Inflammatory macrophage treated with lipopolysaccharide for 4 hours (primary cell): ENCODE data around the gene PCDHAC1.
"Not testable (repeated sequence)": the region's sequence is repeated elsewhere in the genome, so short reads cannot be mapped to it uniquely, and the experiment has no call there.

Experiments
- DNase-seq: peaks from one replicate; pipeline ENCODE4 v3.0.0-alpha.2; 2020

Gene PCDHAC1, protein sequence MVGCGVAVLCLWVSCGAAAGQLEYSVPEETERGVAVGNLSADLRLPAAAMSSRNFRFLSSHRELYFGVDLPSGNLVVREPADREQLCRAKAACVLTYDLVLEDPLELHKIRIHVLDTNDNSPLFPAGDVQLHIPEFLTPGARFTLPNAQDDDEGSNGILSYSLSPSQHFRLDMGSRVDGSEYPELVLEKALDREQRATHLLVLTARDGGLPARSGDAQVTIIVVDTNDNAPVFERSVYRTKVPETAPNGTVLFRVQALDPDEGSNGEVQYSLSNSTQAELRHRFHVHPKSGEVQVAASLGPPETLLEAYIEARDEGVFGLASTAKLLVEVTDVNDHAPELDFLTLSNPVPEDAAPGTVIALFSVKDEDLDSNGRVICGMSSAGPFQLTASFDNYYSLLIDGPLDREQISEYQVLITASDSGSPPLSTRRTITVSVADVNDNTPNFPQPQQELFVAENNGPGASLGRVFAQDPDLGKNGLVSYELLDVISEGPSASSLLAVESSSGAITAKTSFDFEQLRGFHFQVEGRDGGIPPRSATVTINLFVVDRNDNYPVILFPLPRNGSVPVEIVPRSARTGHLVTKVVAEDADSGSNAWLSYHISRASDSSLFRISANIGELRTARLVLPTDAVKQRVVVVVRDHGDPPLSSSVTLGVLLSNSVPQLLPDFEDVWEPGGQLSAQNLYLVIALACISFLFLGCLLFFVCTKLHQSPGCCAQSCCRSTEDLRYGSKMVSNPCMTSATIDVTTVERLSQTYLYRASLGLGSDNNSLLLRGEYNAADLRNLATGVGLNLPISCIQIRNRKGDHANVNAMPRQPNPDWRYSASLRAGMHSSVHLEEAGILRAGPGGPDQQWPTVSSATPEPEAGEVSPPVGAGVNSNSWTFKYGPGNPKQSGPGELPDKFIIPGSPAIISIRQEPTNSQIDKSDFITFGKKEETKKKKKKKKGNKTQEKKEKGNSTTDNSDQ

DNA sequence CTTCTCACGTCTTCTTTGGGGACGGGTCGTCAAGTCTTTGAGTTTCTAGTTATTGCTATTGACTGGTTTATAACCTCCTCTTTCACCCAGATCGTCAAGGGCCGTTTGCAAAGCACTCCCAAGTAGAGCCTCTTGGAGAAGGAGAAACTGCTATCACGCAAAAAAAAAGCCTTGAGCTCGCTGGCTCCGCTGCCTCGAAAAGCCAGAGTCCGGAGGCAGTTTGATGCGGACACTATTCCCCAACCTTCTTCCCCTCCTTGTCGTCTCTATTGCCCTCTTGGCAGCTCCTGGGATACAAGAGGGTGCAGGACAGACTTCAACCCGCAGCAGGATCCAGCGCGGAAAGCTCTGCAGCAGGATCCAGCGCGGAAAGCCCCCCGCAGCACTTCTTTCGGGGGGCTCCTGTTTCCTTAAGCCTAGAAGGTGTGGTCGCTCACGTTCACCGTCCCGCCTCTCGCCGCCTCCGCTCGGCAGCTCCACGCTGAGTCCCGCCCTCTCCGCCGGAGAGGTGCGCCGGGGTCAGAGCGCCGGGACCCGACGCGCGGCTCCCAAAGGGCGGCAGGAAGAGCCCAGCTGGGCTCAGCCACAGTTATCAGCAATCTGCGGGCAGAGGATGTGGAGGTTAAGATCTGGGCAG is at the start of gene PCDHAC1:
PCDHAC1 (plus strand) TSS at position 494 of the 637 bp plus-strand sequence. CDS start 594 bp downstream, outside the sequence.
- DNase-seq = no peak

- DNase-seq = not testable (repeated sequence)
Observed at GRCh38 chr5:140876541-140877261, 49.4 kb upstream of the PCDHAC1 start.

GRCh38 chr5:140877262-140877581 is 48.9 kb upstream of the PCDHAC1 start:
- DNase-seq = no peak

DNA sequence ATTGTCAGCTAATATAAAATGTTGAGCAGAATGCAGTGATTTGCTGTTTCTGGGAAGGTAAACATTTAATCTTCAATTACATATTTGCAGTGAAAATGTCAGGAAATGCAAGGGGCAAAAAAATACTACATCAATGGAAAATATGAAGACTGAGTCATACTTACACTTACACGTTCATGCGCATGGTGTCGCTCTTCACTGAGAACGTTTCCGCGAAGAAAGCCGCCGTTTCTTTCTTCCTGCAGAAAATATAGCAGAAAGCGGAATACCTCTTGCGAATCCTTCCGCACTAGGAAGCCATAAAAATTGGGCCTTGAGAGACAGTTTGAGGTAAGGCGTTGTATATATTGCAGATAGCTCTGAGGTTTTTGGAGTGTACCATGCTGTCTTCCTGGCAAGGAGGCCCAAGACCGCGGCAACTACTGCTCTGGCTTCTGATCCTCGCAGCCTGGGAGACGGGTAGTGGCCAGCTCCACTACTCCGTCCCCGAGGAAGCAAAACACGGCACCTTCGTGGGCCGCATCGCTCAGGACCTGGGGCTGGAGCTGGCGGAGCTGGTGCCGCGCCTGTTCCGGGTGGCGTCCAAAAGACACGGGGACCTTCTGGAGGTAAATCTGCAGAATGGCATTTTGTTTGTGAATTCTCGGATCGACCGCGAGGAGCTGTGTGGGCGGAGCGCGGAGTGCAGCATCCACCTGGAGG is 44.1 kb upstream of the PCDHAC1 start, which contains the start of gene PCDHA13:
PCDHA13 (plus strand) TSS at position 236 of the 702 bp plus-strand sequence; CDS start at position 381, 145 bp downstream.
- no peak for DNase-seq

DNA sequence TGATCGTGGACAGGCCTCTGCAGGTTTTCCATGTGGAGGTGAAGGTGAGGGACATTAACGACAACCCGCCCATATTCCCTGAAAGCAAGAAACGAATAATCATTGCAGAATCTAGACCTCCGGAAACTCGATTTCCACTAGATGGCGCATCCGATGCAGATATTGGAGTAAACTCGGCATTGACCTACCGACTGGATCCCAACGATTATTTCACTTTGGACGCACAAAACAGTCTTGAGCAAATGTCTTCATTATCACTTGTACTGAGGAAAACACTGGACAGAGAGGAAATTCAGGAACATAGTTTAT is 43.6 kb upstream of the PCDHAC1 start:
- DNase-seq = no peak

DNA sequence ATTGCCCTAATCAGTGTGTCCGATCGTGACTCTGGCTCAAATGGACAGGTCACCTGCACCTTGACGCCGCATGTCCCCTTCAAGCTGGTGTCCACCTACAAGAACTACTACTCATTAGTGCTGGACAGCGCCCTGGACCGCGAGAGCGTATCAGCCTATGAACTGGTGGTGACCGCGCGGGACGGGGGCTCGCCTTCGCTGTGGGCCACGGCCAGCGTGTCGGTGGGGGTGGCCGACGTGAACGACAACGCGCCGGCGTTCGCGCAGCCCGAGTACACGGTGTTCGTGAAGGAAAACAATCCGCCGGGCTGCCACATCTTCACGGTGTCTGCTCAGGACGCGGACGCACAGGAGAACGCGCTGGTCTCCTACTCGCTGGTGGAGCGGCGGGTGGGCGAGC is 42.7 kb upstream of the PCDHAC1 start:
- DNase-seq = no peak

GRCh38 chr5:140883927-140884697 is 42.0 kb upstream of the PCDHAC1 start:
- DNase-seq = no peak

GRCh38 chr5:140916325-140916724 is 9.8 kb upstream of the PCDHAC1 start:
- DNase-seq = no peak

- no peak for DNase-seq
Observed at GRCh38 chr5:140923601-140924000, 2.5 kb upstream of the PCDHAC1 start.

- DNase-seq = no peak
Observed at GRCh38 chr5:140926443-140927227, 536 bp downstream of the PCDHAC1 start.

DNA sequence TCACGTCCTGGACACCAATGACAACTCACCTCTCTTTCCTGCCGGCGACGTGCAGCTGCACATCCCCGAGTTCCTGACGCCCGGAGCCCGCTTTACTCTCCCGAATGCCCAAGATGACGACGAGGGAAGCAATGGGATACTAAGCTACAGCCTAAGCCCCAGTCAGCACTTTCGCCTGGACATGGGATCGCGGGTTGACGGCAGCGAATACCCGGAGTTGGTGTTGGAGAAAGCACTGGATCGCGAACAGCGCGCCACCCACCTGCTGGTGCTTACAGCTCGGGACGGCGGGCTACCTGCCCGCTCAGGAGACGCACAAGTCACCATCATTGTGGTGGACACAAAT is 1.1 kb downstream of the PCDHAC1 start:
- DNase-seq = no peak

DNA sequence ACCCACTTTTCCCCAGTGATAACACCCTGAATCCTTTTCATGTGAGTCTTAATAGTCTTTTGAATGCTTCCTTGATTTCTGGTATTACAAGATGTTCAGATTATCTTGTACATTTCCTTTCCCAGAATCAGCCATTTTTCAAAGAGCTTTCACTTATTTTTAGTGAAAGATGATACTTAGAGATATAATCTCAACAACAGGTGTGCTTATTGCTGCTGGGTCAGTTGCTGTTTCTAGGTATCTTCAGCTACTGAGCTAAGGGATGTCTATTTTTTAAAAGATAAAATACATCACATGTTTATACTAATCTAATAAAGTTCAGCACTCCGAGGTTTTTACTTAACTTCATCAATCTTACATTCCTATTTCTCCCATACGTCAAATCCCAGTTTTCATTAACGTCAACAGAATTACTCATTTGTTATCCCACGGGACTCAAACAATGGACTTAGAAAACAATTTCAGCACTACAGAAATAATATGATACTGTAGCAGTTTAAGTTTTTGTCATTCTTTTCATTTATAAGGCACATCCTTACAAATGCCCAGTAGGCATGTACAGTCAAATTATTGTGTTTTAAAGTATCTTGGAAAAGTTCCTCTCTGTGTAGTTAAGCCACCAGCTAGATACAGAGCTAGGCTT is 9.0 kb downstream of the PCDHAC1 start:
- DNase-seq = no peak

DNA sequence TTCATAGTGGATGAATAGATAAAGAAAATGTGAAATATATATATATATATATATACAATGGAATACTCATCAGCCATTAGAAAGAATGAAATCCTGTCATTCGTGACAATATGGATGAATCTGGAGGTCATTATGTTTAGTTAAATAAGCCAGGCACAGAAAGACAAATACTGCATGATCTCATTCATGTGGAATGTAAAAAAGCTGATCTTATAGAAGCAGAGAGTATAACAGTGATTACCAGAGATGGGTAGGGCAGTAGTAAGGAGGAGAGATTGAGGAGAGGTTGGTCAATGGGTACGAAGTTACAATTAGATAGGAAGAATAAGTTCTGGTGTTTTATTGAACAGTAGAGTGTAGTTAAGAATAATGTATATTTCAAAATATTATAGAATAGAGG is 20.5 kb downstream of the PCDHAC1 start:
- no peak for DNase-seq

GRCh38 chr5:140951636-140952035 is 25.5 kb downstream of the PCDHAC1 start:
- no peak for DNase-seq

DNA sequence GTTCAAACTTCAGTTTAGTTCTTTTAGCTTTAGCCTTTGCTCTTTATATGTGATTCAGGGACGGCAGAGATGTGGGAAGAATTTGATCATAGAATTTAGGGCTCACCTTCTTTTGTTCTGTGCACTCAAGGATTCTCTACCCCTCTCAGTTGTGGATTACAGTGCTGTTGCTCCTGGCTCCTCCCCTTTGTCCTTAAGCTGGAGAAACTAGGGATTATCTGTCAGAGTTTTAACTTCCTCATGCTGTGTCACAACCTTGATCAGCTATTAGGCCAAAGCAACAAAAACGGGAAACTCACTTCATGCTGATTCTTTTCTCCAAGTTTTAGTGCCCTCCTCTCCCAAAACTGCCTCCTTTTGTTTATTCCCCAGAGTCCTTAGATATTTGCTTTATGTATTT is 27.1 kb downstream of the PCDHAC1 start:
- no peak for DNase-seq

DNA sequence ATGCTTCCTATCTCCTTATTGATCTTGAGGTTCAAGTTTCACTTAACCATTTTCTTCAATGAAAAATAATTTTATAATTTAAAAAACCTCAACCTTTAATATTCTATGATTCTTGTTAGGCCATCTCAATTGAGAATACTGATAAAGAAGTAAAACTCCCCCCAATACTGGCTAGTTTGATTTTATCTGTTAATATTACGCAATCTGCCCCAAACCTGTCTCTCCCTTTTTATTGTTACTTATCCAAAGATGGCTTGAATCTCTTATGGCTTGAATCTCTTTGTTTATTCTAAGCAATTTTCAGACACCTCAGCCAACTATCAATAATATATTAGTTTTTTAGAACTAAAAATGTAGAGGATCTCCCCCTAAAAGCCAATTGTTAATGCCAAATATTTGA is 36.1 kb downstream of the PCDHAC1 start:
- DNase-seq = no peak

DNA sequence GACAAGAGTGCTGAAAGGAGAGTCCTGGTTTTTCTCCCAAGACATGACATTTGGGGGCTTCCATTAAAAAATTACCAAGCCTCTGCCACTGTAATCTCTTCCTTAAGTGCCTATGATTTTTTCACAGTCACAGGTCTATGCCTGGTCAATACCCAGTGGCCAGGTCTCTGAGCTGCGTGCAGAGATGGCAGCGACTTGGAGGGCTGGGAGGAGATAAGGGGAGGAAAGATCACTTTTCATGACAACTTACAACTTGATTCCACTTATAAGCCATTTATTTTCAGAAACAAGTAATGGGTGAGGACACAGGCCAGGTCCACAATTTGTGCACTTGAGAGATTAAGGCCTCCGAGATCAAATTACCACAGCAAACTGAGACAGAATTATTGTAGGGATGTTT is 38.3 kb downstream of the PCDHAC1 start:
- no peak for DNase-seq

- DNase-seq = no peak
Observed at GRCh38 chr5:140965905-140966292, 39.8 kb downstream of the PCDHAC1 start.

DNA sequence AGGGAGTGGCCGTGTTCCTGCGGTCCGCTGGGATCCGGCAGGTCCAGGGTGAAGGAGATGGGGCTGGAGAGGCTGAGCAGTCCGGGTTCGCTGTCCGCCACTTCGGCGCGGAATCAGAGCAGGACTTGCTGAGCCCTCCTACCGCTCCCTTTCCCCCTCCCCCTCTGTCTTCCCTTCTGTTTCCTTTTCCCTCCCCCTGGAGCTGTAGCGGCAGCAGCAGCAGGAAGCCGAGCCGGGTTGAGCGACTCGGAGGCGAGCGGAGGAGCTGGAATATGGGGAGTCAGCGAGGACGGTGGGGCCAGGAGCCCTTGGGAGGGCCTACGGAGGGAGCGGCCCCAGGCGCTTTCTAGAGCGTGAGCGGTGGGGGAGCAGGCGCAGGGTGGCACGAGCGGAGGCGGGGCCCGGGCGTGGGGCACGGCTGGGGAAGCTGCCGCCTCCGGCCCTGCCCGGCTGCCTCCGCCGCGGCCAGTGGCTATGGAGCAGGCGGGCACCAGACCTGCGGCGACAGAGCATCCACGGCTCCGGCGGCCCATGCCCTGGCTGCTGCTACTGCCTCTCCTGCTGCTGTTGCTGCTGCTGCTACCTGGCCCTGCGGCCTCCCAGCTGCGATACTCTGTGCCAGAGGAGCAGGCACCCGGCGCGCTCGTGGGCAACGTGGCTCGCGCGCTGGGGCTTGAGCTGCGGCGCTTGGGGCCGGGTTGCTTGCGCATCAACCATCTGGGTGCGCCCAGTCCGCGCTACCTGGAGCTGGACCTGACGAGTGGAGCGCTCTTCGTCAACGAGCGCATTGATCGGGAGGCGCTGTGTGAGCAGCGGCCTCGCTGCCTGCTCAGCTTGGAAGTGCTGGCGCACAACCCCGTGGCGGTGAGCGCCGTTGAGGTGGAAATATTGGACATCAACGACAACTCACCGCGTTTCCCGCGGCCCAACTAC is 40.5 kb downstream of the PCDHAC1 start, which contains the start of gene PCDHAC2:
PCDHAC2 (plus strand) TSS at position 184 of the 933 bp plus-strand sequence; CDS start at position 475, 291 bp downstream.
- no peak for DNase-seq
